ENCODE data around the gene FHAD1.

The FHAD1 gene

GRCh38 chr1:15342408-15342967, 95.5 kb downstream of the FHAD1 start:
- TF ChIP-seq CTCF (IDR thresholded peaks at IDR 0.05; ENCODE audit: low read depth, low read length), result no peak
- in situ Hi-C loops (cut with HindIII; ENCODE audit: low sequenced_read_pairs), result no loop called here
- H3K4me3 ChIP-seq (ENCODE audit: low read depth, low read length), result no peak overlapping the region
- no peak for DNase-seq (ENCODE audit: low read depth, low spot score)

GRCh38 chr1:15343099-15343498, 96.1 kb downstream of the FHAD1 start:
- no peak overlapping the region for H3K4me3 ChIP-seq (ENCODE audit: low read depth, low read length)
- no peak for DNase-seq (ENCODE audit: low read depth, low spot score)
- no peak for TF ChIP-seq CTCF (IDR thresholded peaks at IDR 0.05; ENCODE audit: low read depth, low read length)
- in situ Hi-C loops (cut with HindIII; ENCODE audit: low sequenced_read_pairs), result no loop called here

GRCh38 chr1:15343729-15344128, 96.7 kb downstream of the FHAD1 start:
- in situ Hi-C loops (cut with HindIII; ENCODE audit: low sequenced_read_pairs), result no loop called here

GRCh38 chr1:15344380-15344779, 97.4 kb downstream of the FHAD1 start:
- no peak for DNase-seq (ENCODE audit: low read depth, low spot score)
- no peak for TF ChIP-seq CTCF (IDR thresholded peaks at IDR 0.05; ENCODE audit: low read depth, low read length)
- H3K4me3 ChIP-seq (ENCODE audit: low read depth, low read length), result no peak overlapping the region
- in situ Hi-C loops (cut with HindIII; ENCODE audit: low sequenced_read_pairs), result no loop called here

More at GRCh38 chr1:15343729-15344128, 96.7 kb downstream of the FHAD1 start:
- no peak for TF ChIP-seq CTCF (IDR thresholded peaks at IDR 0.05; ENCODE audit: low read depth, low read length)
- no peak overlapping the region for H3K4me3 ChIP-seq (ENCODE audit: low read depth, low read length)
- DNase-seq (ENCODE audit: low read depth, low spot score), result peak; percentile 51

GRCh38 chr1:15344800-15345704, 98.0 kb downstream of the FHAD1 start:
- no peak for TF ChIP-seq CTCF (IDR thresholded peaks at IDR 0.05; ENCODE audit: low read depth, low read length)
- peak; percentile 31 for DNase-seq (ENCODE audit: low read depth, low spot score)
- in situ Hi-C loops (cut with HindIII; ENCODE audit: low sequenced_read_pairs), result no loop called here
- no peak overlapping the region for H3K4me3 ChIP-seq (ENCODE audit: low read depth, low read length)

- in situ Hi-C loops (cut with HindIII; ENCODE audit: low sequenced_read_pairs), result no loop called here
- no peak for TF ChIP-seq CTCF (IDR thresholded peaks at IDR 0.05; ENCODE audit: low read depth, low read length)
- no peak overlapping the region for H3K4me3 ChIP-seq (ENCODE audit: low read depth, low read length)
- DNase-seq (ENCODE audit: low read depth, low spot score), result no peak
Observed at GRCh38 chr1:15345705-15346345, 98.8 kb downstream of the FHAD1 start.
